Glomerular visceral epithelial cell (primary cell): ENCODE measurements around the gene DMRTA2.

Experiments used
- DNase-seq: peaks from one replicate; pipeline ENCODE4 v3.0.0-alpha.2; 2016; ENCODE audit errors: extremely low spot score

The DMRTA2 gene

DNA sequence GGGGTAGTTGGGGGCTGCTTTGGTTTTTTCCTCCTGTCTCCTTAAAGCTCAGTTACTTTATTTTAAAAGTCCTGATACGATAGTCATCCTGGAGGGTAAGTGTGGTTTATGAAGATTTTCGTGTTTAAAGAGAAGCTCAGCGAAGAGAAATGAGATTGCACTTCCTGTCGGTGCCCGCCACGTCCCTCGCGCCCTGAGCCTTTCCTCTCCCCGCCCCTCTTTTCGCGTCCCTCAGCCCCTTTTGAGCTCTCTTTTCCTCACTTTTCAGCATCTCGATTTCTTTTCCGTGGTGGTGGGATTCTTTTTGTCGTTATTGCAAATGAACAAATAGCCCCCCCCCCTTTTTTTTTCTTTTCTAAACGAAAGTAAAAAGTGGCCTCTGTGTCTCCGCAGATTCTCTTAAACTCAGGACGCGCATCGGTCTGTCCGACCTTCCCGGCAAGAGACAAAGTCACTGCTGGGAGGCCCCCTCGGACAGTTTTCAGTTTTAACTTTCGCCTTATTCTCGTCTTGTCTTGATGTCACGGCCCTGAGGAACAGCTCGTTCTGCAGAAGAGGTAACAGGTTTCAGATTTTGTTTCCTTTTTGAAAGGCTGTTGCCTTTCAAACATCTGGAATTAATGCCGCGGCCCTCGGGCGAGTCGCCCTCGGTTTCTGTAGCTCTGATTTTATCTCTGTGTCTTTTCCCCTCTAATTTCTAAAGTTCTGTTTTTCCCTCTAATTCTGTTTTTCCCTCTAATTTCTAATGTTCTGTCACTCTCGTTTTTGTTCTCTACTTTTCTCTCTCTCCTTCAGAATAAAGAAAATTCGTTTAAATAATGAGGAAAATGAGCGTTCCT is 1.0 kb upstream of the DMRTA2 start:
- no peak for DNase-seq

- no peak for DNase-seq
Observed at GRCh38 chr1:50423670-50424000, 392 bp upstream of the DMRTA2 start.

GRCh38 chr1:50422675-50422945 is 633 bp downstream of the DMRTA2 start:
- no peak for DNase-seq

DNA sequence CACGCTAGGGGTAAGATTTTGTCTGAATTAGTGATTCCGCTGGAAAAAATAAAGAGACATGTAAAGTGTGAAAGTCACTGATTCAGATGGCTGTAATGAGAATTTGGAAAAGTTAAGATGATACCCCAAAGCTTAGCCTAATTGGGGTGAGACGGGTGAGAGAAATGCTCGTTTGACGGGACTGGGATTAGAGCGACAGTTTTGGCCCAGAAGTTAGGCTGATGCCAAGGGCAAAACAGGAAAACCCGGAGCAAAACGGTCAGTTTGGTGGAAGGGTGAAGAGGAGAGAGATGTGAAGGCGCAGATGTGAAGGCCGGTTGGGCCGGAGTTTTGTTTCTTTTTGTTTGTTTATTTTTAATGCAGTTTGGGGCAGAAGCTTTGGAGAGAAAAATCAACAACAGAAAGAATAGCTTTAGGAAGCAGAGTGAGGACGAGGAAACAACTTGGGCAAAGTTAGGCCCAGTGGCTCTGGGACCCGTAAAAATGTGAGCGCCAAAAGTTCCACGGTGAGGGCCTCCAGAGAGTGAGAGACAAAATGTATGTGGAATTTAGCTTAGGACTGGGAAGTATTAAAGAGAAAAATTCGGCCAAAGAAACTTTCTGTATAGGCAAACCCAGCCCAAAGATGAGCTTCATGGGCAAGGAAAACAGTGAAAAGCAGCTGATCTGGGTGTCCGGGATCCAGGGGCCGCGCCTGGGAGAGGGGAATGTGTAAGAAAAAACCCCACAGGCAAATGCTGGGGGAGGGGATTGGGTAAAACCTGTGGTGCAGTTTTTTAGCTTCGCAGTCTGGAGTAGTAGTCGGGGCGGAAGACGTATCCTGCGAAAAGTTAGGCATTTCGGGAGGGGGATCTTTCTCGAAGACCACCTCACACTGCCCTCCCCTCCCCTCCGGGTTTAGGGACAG is 1.2 kb downstream of the DMRTA2 start:
- no peak for DNase-seq

- DNase-seq: no peak
Observed at GRCh38 chr1:50421366-50421748, 1.9 kb downstream of the DMRTA2 start.

- DNase-seq: no peak
Observed at GRCh38 chr1:50420689-50421365, 2.4 kb downstream of the DMRTA2 start.

DNA sequence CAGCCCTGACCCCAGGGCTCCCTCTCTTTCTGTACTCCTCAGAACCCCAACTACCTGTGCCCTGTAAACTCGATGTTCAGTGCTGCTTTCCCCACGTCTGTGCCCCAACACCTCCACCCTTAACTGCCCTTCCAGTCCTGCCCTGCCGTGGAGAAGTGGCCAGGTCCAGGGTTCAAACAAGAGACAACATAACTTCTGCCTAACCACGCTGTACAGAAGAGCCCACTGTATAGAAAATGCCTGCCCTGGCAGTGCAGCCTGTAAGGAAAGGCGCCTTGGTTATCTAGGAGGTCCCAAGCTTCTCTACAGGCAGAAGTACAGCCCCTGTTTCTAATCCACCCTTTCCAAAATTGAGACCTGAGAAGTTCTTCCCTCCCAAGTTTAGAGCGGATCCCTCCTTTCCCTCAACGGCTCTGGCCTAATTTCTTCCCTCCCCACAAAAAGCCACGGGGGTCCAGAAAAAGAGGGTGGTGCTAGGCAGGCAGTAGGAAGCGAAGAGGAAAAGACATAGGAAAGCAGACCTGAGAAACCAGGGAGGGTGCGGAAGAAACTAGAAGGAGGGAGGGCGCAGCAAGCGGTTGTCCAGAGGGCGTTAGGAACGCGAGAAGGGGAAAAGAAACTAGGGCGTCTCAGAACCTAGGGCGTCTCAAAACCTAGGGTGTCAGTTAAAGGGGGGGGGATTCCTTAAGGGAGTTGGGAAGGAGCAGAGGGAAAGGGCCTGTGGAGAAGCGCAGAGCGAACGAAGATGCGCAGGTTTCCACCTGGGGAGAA is 3.2 kb downstream of the DMRTA2 start:
- DNase-seq: no peak

- DNase-seq: no peak
Observed at GRCh38 chr1:50419192-50419906, 3.9 kb downstream of the DMRTA2 start.

DNA sequence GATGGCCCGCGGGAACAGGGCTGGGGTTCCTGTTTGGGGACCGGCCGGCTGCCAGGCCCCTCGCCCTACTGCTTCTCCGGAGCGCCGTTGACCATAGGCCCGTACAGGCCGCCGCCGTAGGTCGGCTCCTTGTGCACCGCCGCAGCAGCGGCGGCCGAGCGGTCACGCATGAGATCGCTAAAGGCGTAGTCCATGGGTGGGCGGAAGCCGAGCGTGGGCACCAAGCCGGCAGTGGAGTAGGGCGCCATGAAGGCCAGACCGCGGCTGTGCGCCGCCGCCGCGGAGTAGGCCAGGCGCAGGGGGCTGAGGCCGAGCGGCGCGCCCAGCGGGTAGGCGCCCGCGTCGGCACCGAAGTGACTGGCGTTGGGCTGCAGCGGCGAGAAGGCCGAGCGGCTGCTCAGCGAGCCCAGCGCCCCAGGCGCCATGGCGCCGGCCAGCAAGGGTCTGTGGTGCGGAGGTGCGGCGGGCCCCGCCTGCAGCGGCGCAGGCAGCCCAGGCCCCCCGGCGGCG is 4.6 kb downstream of the DMRTA2 start:
- no peak for DNase-seq

DNA sequence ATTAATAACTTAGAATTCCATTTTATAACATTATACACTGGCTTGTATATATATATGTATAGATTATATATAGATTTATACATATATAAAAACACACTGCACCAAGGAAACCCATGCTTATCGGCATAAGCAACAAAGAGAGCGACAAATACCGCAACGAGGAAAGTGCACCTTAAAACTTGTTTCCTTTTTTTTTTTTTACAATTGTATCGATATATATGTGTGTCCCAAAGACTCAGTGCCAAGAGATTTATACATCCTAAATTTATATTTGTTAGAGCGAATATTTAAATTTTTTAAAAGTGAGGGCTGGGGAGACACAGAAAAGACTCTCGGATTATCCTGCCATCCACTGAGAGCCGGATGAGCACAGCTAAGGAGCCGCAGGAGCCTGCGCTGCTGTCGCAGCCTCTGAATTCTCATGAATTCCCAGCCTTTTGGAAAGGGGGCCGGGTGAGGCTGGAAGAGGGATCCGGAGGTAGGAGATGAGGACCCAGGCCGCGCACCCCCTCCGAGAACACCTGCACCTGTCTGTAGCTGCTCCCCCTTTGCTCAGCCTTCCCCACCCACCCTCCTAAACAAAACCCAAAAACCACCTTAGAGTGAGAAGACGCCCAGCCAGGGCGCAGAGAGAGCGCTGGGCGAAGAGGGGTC is 5.2 kb downstream of the DMRTA2 start:
- no peak for DNase-seq

- no peak for DNase-seq
Observed at GRCh38 chr1:50417507-50417906, 5.7 kb downstream of the DMRTA2 start.

GRCh38 chr1:50416553-50417453 is 6.4 kb downstream of the DMRTA2 start:
- no peak for DNase-seq

GRCh38 chr1:50416150-50416527 is 7.1 kb downstream of the DMRTA2 start:
- DNase-seq: no peak

GRCh38 chr1:50415235-50416149 is 7.8 kb downstream of the DMRTA2 start:
- no peak for DNase-seq

DNA sequence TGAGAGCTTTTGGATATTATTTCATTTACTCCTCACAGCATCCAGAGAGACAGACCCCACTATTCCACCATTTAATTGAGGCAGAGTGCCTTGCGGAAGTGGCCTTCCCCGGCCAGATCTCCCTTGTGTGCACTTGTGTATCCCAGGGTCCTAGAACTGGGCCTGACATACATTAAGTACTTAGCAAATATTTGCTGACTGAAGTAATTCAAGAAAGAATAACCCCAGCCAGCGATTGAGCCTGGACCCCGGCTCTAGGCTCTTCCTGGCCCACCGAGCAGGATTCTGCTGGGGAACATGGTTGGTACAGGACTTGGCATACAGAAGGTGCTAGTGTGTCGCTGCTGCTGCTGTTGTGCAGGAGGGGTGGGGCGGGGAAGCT is 8.4 kb downstream of the DMRTA2 start:
- no peak for DNase-seq

- no peak for DNase-seq
Observed at GRCh38 chr1:50412813-50413476, 10.3 kb downstream of the DMRTA2 start.

- no peak for DNase-seq
Observed at GRCh38 chr1:50405814-50406213, 17.4 kb downstream of the DMRTA2 start.

DNA sequence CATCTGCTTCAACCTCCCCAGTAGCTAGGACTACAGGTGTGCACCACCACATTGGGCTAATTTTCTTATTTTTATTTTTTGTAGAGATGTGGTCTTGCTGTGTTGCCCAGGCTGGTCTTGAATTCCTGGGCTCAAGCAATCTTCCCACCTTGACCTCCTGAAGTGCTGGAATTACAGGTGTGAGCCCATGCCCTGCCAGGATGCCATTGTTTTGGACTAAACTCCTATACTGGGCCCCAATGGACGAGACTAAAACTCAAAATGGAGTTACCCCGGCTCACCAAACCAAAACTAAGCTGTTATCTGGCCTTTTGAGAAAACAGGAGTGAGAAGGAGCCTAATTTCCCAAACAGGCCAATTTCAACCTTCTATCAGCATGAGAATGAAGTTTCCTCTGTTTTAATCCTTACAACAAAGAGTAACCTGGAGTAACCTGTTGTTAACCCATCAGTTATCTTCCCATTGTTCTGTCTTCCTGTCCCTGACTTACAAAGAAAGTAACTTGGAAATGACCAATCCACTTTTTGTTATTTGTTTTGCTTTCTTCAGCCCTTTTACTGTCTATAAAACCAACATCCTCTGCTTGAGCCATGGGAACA is 29.6 kb downstream of the DMRTA2 start:
- DNase-seq: no peak
